Natural killer cell (primary cell): Measurements from ENCODE around the gene RENBP. TPM values are rescaled to one million over a fixed set of nuclear protein-coding genes. Genes with fewer than 3 reads are reported as not detected.

Experiments used
- ATAC-seq, 3 donors: fragments of 150-1000 bp in 2 of 3; fragments of 200-7000 bp in 1 of 3; cut with Tn5 transposase; 1 replicate in 1 of 3; 2 replicates in 2 of 3; pipeline ENCODE4 v1.10.0; 2021; ENCODE audit warnings: mild to moderate bottlenecking in 2 of 3, moderate library complexity in 2 of 3
- DNase-seq, 2 donors: peaks; one replicate each; pipeline versions ENCODE4 v3.0.0 to v3.0.0-alpha.2; 2013 to 2021; ENCODE audit warnings: mixed read lengths in 1 of 2
- H3K27ac ChIP-seq: one replicate; pipeline ENCODE4 v1.5.1; 2013; ENCODE audit warnings: mild to moderate bottlenecking, low read length
- H3K27me3 ChIP-seq: one replicate; pipeline ENCODE4 v1.6.1; 2013; ENCODE audit warnings: low read length; ENCODE audit not compliant: control insufficient read depth, insufficient read depth
- H3K36me3 ChIP-seq: one replicate; pipeline ENCODE4 v1.6.1; 2013; ENCODE audit warnings: low read length; ENCODE audit not compliant: control insufficient read depth, insufficient read depth
- H3K4me1 ChIP-seq: one replicate; pipeline ENCODE4 v1.6.1; 2013; ENCODE audit warnings: low read length; ENCODE audit not compliant: control insufficient read depth, insufficient read depth
- H3K4me3 ChIP-seq: one replicate; pipeline ENCODE4 v1.5.1; 2013; ENCODE audit warnings: low read length
- H3K9me3 ChIP-seq: one replicate; pipeline ENCODE4 v1.6.1; 2013; ENCODE audit warnings: low read length; ENCODE audit not compliant: control insufficient read depth, insufficient read depth
- H3K27ac Mint-ChIP-seq, 2 donors: one replicate each; pipeline ENCODE4 v1.8.0; 2022; ENCODE audit warnings: mild to moderate bottlenecking in 2 of 2, mixed read lengths in 2 of 2, moderate library complexity in 1 of 2
- H3K27me3 Mint-ChIP-seq, 2 donors: one replicate each; pipeline ENCODE4 v1.8.0; 2022; ENCODE audit warnings: low read depth in 2 of 2, mixed read lengths in 2 of 2
- H3K36me3 Mint-ChIP-seq: one replicate; pipeline ENCODE4 v1.8.0; 2022; ENCODE audit warnings: mixed read lengths
- H3K4me1 Mint-ChIP-seq, 2 donors: one replicate each; pipeline ENCODE4 v1.8.0; 2022; ENCODE audit warnings: mixed read lengths in 2 of 2
- H3K4me3 Mint-ChIP-seq: one replicate; pipeline ENCODE4 v1.8.0; 2022; ENCODE audit warnings: mild to moderate bottlenecking, moderate library complexity, mixed read lengths
- H3K9me3 Mint-ChIP-seq, 2 donors: one replicate each; pipeline ENCODE4 v1.8.0; 2022; ENCODE audit warnings: mixed read lengths in 2 of 2
- CTCF ChIP-seq: fragments of 200-600 bp; IDR thresholded peaks from one replicate; pipeline ENCODE4 v1.8.0; 2022; ENCODE audit warnings: antibody characterized with exemption
- WGBS: methylation state at CpG from one replicate; pipeline ENCODE4 v1.1.7; 2013; ENCODE audit warnings: missing lambda C conversion rate; ENCODE audit not compliant: insufficient coverage; 5-methylcytosine and 5-hydroxymethylcytosine counted together
- intact Hi-C: fragments of 100-400 bp; cut with micrococcal nuclease; formaldehyde crosslinking; loops from one replicate; pipeline ENCODE4 v1.14.2; 2022
- total RNA-seq, 4 donors: library from RNA; stranded (reverse); fragments of 120-200 nt in 1 of 4; gene quantifications; one replicate each; pipeline versions ENCODE4 v1.2.3 to v1.2.4, GENCODE V29; 2013 to 2022

RENBP gene
- total RNA-seq, 3 donors from 2014 or later (not counting 1 experiment from before 2014, with no cell fraction given): 14.3 to 17.1 (median 15.2) TPM

GRCh38 chrX:153888344-153888743, 56.1 kb downstream of the RENBP start:
- H3K4me1 Mint-ChIP-seq: no peaks in the 10 kb centered on the region
- no peak overlapping the region for H3K4me3 ChIP-seq
- no peaks in the 10 kb centered on the region for H3K36me3 ChIP-seq
- WGBS: 34% methylated on average over 6 of the region's 6 CpGs
- TF ChIP-seq CTCF: no peak
- H3K27ac Mint-ChIP-seq: no peak overlapping the region
- no peak overlapping the region for H3K4me3 Mint-ChIP-seq
- peaks cover 17 to 41% of the 10 kb centered on the region in 2 donors for H3K27me3 Mint-ChIP-seq
- peaks cover 15% of the 10 kb centered on the region for H3K4me1 ChIP-seq
- H3K27me3 ChIP-seq: peaks cover 19% of the 10 kb centered on the region
- H3K27ac ChIP-seq: no peak overlapping the region
- H3K36me3 Mint-ChIP-seq: no peaks in the 10 kb centered on the region
- no peaks in the 10 kb centered on the region for H3K9me3 ChIP-seq
- ATAC-seq (peak in 1 of 3 donors; percentile 35), DNase-seq (no peak)
- H3K9me3 Mint-ChIP-seq: no peaks in the 10 kb centered on the region
- intact Hi-C loops: no loop called here

GRCh38 chrX:153887385-153887784, 57.1 kb downstream of the RENBP start:
- H3K27me3 Mint-ChIP-seq: peaks cover 16 to 35% of the 10 kb centered on the region in 2 donors
- peak overlapping the region; percentile 55 for H3K4me3 Mint-ChIP-seq
- H3K9me3 ChIP-seq: no peaks in the 10 kb centered on the region
- no peaks in the 10 kb centered on the region for H3K9me3 Mint-ChIP-seq
- H3K4me1 Mint-ChIP-seq: no peaks in the 10 kb centered on the region
- no peak for ATAC-seq
- no peak overlapping the region for H3K27ac ChIP-seq
- TF ChIP-seq CTCF: no peak
- H3K4me3 ChIP-seq: no peak overlapping the region
- WGBS: 79% methylated on average over 7 of the region's 8 CpGs
- DNase-seq: no peak
- H3K27ac Mint-ChIP-seq: no peak overlapping the region
- H3K27me3 ChIP-seq: peaks cover 19% of the 10 kb centered on the region
- no peaks in the 10 kb centered on the region for H3K36me3 ChIP-seq
- peaks cover 15% of the 10 kb centered on the region for H3K4me1 ChIP-seq
- intact Hi-C loops: no loop called here
- no peaks in the 10 kb centered on the region for H3K36me3 Mint-ChIP-seq

GRCh38 chrX:153886915-153887314, 57.5 kb downstream of the RENBP start:
- no peak for TF ChIP-seq CTCF
- H3K4me1 Mint-ChIP-seq: no peaks in the 10 kb centered on the region
- H3K4me3 Mint-ChIP-seq: peak overlapping the region; percentile 35
- Histone ChIP-seq H3K9me3 (no peaks in the 10 kb centered on the region), H3K4me3 (no peak overlapping the region), H3K36me3 (no peaks in the 10 kb centered on the region), H3K27me3 (peaks cover 19% of the 10 kb centered on the region), H3K4me1 (peaks cover 15% of the 10 kb centered on the region), H3K27ac (no peak overlapping the region)
- no peak for DNase-seq
- H3K36me3 Mint-ChIP-seq: no peaks in the 10 kb centered on the region
- 52% methylated on average over 10 of the region's 13 CpGs for WGBS
- H3K27ac Mint-ChIP-seq: no peak overlapping the region
- H3K27me3 Mint-ChIP-seq: peaks cover 18 to 30% of the 10 kb centered on the region in 2 donors
- intact Hi-C loops: no loop called here
- no peak for ATAC-seq
- H3K9me3 Mint-ChIP-seq: no peaks in the 10 kb centered on the region
